HG03139 (cell line): ENCODE results near the gene EIF2AK2.

Experiments used
- ATAC-seq: cut with Tn5 transposase; IDR thresholded peaks from one replicate; pipeline ENCODE4 v1.9.1; 2021; ENCODE audit not compliant: unreplicated experiment

Gene EIF2AK2

GRCh38 chr2:37104178-37104577, 52.6 kb downstream of the EIF2AK2 start:
- ATAC-seq = no peak

- ATAC-seq = no peak
Observed at GRCh38 chr2:37102588-37102987, 54.2 kb downstream of the EIF2AK2 start.

GRCh38 chr2:37100054-37100453, 56.7 kb downstream of the EIF2AK2 start:
- no peak for ATAC-seq

- ATAC-seq = no peak
Observed at GRCh38 chr2:37098416-37099118, 58.2 kb downstream of the EIF2AK2 start.

GRCh38 chr2:37096568-37096967, 60.2 kb downstream of the EIF2AK2 start:
- no peak for ATAC-seq

- ATAC-seq = no peak
Observed at GRCh38 chr2:37091873-37092272, 64.9 kb downstream of the EIF2AK2 start.

GRCh38 chr2:37090019-37090477, 66.7 kb downstream of the EIF2AK2 start:
- peak; percentile 79 for ATAC-seq

- no peak for ATAC-seq
Observed at GRCh38 chr2:37085731-37086147, 71.0 kb downstream of the EIF2AK2 start.

- ATAC-seq = no peak
Observed at GRCh38 chr2:37084797-37085196, 72.0 kb downstream of the EIF2AK2 start.

GRCh38 chr2:37083873-37084794, 72.6 kb downstream of the EIF2AK2 start, which contains the start of the genes GPATCH11 and HEATR5B:
Gene GPATCH11, plus strand, starts transcription at chr2:37084518. Its CDS starts 3,864 bp downstream, at chr2:37088382.
Gene HEATR5B, minus strand, starts transcription at chr2:37084372. Its CDS starts 958 bp downstream, at chr2:37083414.
- ATAC-seq = peak; percentile 82

- ATAC-seq = no peak
Observed at GRCh38 chr2:37080689-37081088, 76.1 kb downstream of the EIF2AK2 start.

- no peak for ATAC-seq
Observed at GRCh38 chr2:37080266-37080665, 76.5 kb downstream of the EIF2AK2 start.

- no peak for ATAC-seq
Observed at GRCh38 chr2:37070931-37071330, 85.8 kb downstream of the EIF2AK2 start.

GRCh38 chr2:37068686-37069085, 88.1 kb downstream of the EIF2AK2 start:
- ATAC-seq = no peak

GRCh38 chr2:37061776-37062175, 95.0 kb downstream of the EIF2AK2 start:
- no peak for ATAC-seq

GRCh38 chr2:37061013-37061711, 95.6 kb downstream of the EIF2AK2 start:
- ATAC-seq = no peak

GRCh38 chr2:37060446-37060845, 96.3 kb downstream of the EIF2AK2 start:
- ATAC-seq = no peak

- no peak for ATAC-seq
Observed at GRCh38 chr2:37059841-37060240, 96.9 kb downstream of the EIF2AK2 start.

- no peak for ATAC-seq
Observed at GRCh38 chr2:37052600-37053332, 104.0 kb downstream of the EIF2AK2 start.
